Endothelial cell of umbilical vein (primary cell): ENCODE measurements around the gene COL18A1. TPM values are rescaled to one million over a fixed set of nuclear protein-coding genes. Genes with fewer than 3 reads are reported as not detected.

Experiments used
- BruUV-seq: library from RNA; stranded (reverse); fragments of 400-500 nt; replicated peaks from 2 replicates; lab custom pipeline; 2021; lab: Mats Ljungman, UMichigan
- CTCF ChIA-PET: fragments of 300-600, 350-600 bp; sonication (Branson Sonifier 250); formaldehyde crosslinking; loops from one replicate; lab custom pipeline; 2021; ENCODE audit warnings: antibody characterized with exemption, inconsistent platforms; lab: Charles Lee
- POLR2A ChIA-PET: fragments of 300-600, 350-600 bp; sonication (Branson Sonifier 250); formaldehyde crosslinking; loops from one replicate; lab custom pipeline; 2021; ENCODE audit warnings: antibody characterized with exemption, inconsistent platforms; lab: Charles Lee
- DNase-seq: peaks from one replicate; pipeline ENCODE4 v3.0.0-alpha.2; 2011; ENCODE audit warnings: low read depth, low spot score
- FAIRE-seq: peaks from 2 replicates; lab custom pipeline; 2011; peaks lifted over from hg19 to GRCh38; lab: Jason Lieb, UNC
- H2AFZ ChIP-seq: 2 replicates; pipeline ENCODE4 v1.6.0; 2012; ENCODE audit warnings: low read depth, low read length, control low read depth, inconsistent platforms
- H3K27ac ChIP-seq: 2 replicates; pipeline ENCODE4 v1.5.1; 2011; ENCODE audit warnings: low read depth, mild to moderate bottlenecking, control low read depth, low read length, moderate library complexity; ENCODE audit not compliant: insufficient read depth
- H3K27me3 ChIP-seq, 2 experiments: 2 replicates each; pipeline versions ENCODE4 v1.6.0 to v1.6.1; 2011; ENCODE audit warnings: low read length in 2 of 2, mixed read lengths in 1 of 2; ENCODE audit not compliant: control insufficient read depth in 2 of 2, insufficient read depth in 2 of 2
- H3K36me3 ChIP-seq, 2 experiments: 2 replicates in 1 of 2; 3 replicates in 1 of 2; pipeline ENCODE4 v1.5.1; 2011; ENCODE audit warnings: low read length in 2 of 2, mild to moderate bottlenecking in 1 of 2, moderate library complexity in 1 of 2; ENCODE audit not compliant: control insufficient read depth in 2 of 2, insufficient read depth in 2 of 2; ENCODE audit errors: extremely low read depth in 1 of 2
- H3K4me1 ChIP-seq: 3 replicates; pipeline ENCODE4 v1.5.1; 2011; ENCODE audit warnings: mild to moderate bottlenecking, low read length; ENCODE audit not compliant: control insufficient read depth, insufficient read depth; ENCODE audit errors: extremely low read depth
- H3K4me2 ChIP-seq: 2 replicates; pipeline ENCODE4 v1.6.1; 2011; ENCODE audit warnings: low read length, control low read depth, mixed read lengths; ENCODE audit not compliant: insufficient read depth
- H3K4me3 ChIP-seq, 3 experiments: fragments of 200-600 bp in 1 of 3; sonication (generic), shearing (Covaris generic) in 1 of 3; replicated peaks in 1 of 3; 2 replicates each; pipeline ENCODE4 v1.5.1; 2011 to 2016; ENCODE audit warnings: control low read depth in 3 of 3, low read length in 3 of 3, mild to moderate bottlenecking in 2 of 3, inconsistent platforms in 1 of 3, low read depth in 1 of 3, moderate library complexity in 1 of 3; ENCODE audit not compliant: insufficient read depth in 1 of 3
- H3K79me2 ChIP-seq: 2 replicates; pipeline ENCODE4 v1.6.0; 2012; ENCODE audit warnings: low read length, inconsistent platforms; ENCODE audit not compliant: control insufficient read depth, insufficient read depth
- H3K9ac ChIP-seq: replicated peaks from 2 replicates; pipeline ENCODE3; 2011; ENCODE audit warnings: low read length, control low read depth; ENCODE audit not compliant: insufficient read depth; ENCODE audit errors: extremely low read depth
- H3K9me1 ChIP-seq: replicated peaks from 3 replicates; pipeline ENCODE4 v1.6.0; 2011; ENCODE audit warnings: mild to moderate bottlenecking, low read length; ENCODE audit not compliant: control insufficient read depth, insufficient read depth; ENCODE audit errors: extremely low read depth
- H3K9me3 ChIP-seq: replicated peaks from 2 replicates; pipeline ENCODE4 v1.5.1; 2012; ENCODE audit warnings: low read length, inconsistent platforms; ENCODE audit not compliant: control insufficient read depth, insufficient read depth
- H4K20me1 ChIP-seq: replicated peaks from 2 replicates; pipeline ENCODE3; 2011; ENCODE audit warnings: mild to moderate bottlenecking, low read length; ENCODE audit not compliant: control insufficient read depth, insufficient read depth; ENCODE audit errors: extremely low read depth
- EZH2 ChIP-seq: IDR thresholded peaks from 2 replicates; pipeline ENCODE4 v1.6.1; 2012; ENCODE audit warnings: borderline replicate concordance, low read depth, mild to moderate bottlenecking, moderate library complexity, low read length, inconsistent platforms; ENCODE audit not compliant: severe bottlenecking
- FOS ChIP-seq: IDR thresholded peaks from 2 replicates; pipeline ENCODE4 v1.6.1; 2011; ENCODE audit warnings: mild to moderate bottlenecking, low read length, moderate library complexity, borderline replicate concordance; ENCODE audit not compliant: insufficient read depth
- GATA2 ChIP-seq: IDR thresholded peaks from 2 replicates; pipeline ENCODE4 v1.7.0; 2011; ENCODE audit warnings: low read depth, mild to moderate bottlenecking, moderate library complexity, mixed read lengths, low read length; ENCODE audit not compliant: insufficient read length, insufficient read depth
- JUN ChIP-seq: IDR thresholded peaks from 2 replicates; pipeline ENCODE4 v1.6.1; 2011; ENCODE audit warnings: borderline replicate concordance, low read depth; ENCODE audit not compliant: insufficient read length, insufficient read depth
- MAX ChIP-seq: IDR thresholded peaks from 2 replicates; pipeline ENCODE4 v1.6.1; 2011; ENCODE audit not compliant: insufficient read depth, insufficient read length
- MYC ChIP-seq: IDR thresholded peaks from one replicate; pipeline ENCODE4 v1.6.1; 2011; ENCODE audit warnings: mild to moderate bottlenecking, low read depth, low read length
- POLR2A ChIP-seq: IDR thresholded peaks from 2 replicates; pipeline ENCODE4 v1.6.1; 2012; ENCODE audit warnings: low read depth, mild to moderate bottlenecking, control low read depth, low read length
- POLR2AphosphoS5 ChIP-seq: IDR thresholded peaks from 2 replicates; pipeline ENCODE4 v1.6.1; 2012; ENCODE audit warnings: low read depth, mild to moderate bottlenecking, control low read depth, low read length, moderate library complexity; ENCODE audit not compliant: insufficient read depth
- dilution Hi-C: fragments of 300-500 bp; cut with MboI; formaldehyde crosslinking; loops from one replicate; pipeline ENCODE4 v1.15.0; 2019; ENCODE audit warnings: low sequenced_read_pairs; ENCODE audit not compliant: extremely low pct_ligation_motif_present
- intact Hi-C: fragments of 100-400 bp; cut with micrococcal nuclease; formaldehyde crosslinking; loops from one replicate; pipeline ENCODE4 v1.10.0; 2022
- polyA plus RNA-seq, 4 experiments: library from polyadenylated mRNA; depleted of rRNA in 3 of 4; stranded (reverse) in 3 of 4; unstranded in 1 of 4; fragments of >200 nt; gene quantifications; 2 replicates each; pipeline versions ENCODE4 v1.2.1 to v1.2.3, GENCODE V29; 2011 to 2012; ENCODE audit warnings: missing spikeins in 1 of 4
- total RNA-seq: library from RNA; stranded (reverse); gene quantifications from 2 replicates; pipeline ENCODE4 v1.2.3, GENCODE V29; 2021
- TF ChIP-seq, protein P1 (sequence below), 2 donors: IDR thresholded peaks; 1 replicate in 1 of 2; 2 replicates in 1 of 2; pipeline ENCODE4 v1.5.1; 2011; ENCODE audit warnings: low read length in 2 of 2, mild to moderate bottlenecking in 2 of 2, moderate library complexity in 2 of 2, control low read depth in 1 of 2, inconsistent platforms in 1 of 2, low read depth in 1 of 2; ENCODE audit not compliant: insufficient read depth in 1 of 2; ENCODE audit errors: extremely low read depth in 1 of 2

COL18A1 gene
- total and polyA plus RNA-seq, 2 donors (not counting 3 experiments of a cell fraction or from before 2014, with no cell fraction given) = 198 to 252 TPM

GRCh38 chr21:45415188-45415942 is 10.4 kb downstream of the COL18A1 start:
- peaks cover 0 to 12% of the 10 kb centered on the region in 2 experiments for H3K36me3 ChIP-seq
- H3K9me3 ChIP-seq = no peaks in the 10 kb centered on the region
- H2AFZ ChIP-seq = no peak overlapping the region
- H3K27ac ChIP-seq = no peak overlapping the region
- TF ChIP-seq EZH2 (no peak), MAX (no peak), MYC (no peak), JUN (no peak), POLR2A (no peak), POLR2AphosphoS5 (no peak), FOS (no peak), GATA2 (no peak)
- TF ChIP-seq, protein P1, sequence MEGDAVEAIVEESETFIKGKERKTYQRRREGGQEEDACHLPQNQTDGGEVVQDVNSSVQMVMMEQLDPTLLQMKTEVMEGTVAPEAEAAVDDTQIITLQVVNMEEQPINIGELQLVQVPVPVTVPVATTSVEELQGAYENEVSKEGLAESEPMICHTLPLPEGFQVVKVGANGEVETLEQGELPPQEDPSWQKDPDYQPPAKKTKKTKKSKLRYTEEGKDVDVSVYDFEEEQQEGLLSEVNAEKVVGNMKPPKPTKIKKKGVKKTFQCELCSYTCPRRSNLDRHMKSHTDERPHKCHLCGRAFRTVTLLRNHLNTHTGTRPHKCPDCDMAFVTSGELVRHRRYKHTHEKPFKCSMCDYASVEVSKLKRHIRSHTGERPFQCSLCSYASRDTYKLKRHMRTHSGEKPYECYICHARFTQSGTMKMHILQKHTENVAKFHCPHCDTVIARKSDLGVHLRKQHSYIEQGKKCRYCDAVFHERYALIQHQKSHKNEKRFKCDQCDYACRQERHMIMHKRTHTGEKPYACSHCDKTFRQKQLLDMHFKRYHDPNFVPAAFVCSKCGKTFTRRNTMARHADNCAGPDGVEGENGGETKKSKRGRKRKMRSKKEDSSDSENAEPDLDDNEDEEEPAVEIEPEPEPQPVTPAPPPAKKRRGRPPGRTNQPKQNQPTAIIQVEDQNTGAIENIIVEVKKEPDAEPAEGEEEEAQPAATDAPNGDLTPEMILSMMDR (IDR thresholded peaks at IDR 0.05; ENCODE audit: extremely low read depth in 1 of 2, insufficient read depth in 1 of 2, low read depth in 1 of 2, low read length in 2 of 2) = no peak
- H3K9ac ChIP-seq = no peak overlapping the region
- ChIA-PET POLR2A (no interaction called here), CTCF (interaction anchor here (1.6 kb wide), 1 partner anchor 106 kb away, joined by 4 read pairs; no protein-coding TSS in a partner anchor)
- FAIRE-seq (no peak), DNase-seq (no peak)
- H3K4me1 ChIP-seq = peaks cover 6% of the 10 kb centered on the region
- no peak overlapping the region for H3K4me3 ChIP-seq
- no peaks in the 10 kb centered on the region for H3K9me1 ChIP-seq
- peaks cover 3% of the 10 kb centered on the region for H4K20me1 ChIP-seq
- BruUV-seq = no TSS peak
- H3K79me2 ChIP-seq = peaks cover 94% of the 10 kb centered on the region
- no peak overlapping the region for H3K4me2 ChIP-seq
- intact Hi-C loops (no loop called here), dilution Hi-C loops (no loop called here)
- H3K27me3 ChIP-seq = no peaks in the 10 kb centered on the region
